Liver (tissue), 9 donors: ENCODE data around the gene ABHD12B. TPM values are rescaled to one million over a fixed set of nuclear protein-coding genes. Genes with fewer than 3 reads are reported as not detected.

Source experiments
- DNase-seq: peaks from one replicate; pipeline ENCODE4 v3.0.0-alpha.2; 2017; ENCODE audit warnings: low spot score
- H3K27ac ChIP-seq, 2 donors: one replicate each; pipeline ENCODE4 v1.7.0; 2013; ENCODE audit warnings: inconsistent platforms in 2 of 2, low read length in 2 of 2, control low read depth in 1 of 2, low read depth in 1 of 2, mild to moderate bottlenecking in 1 of 2
- H3K27me3 ChIP-seq, 4 donors: one replicate each; pipeline versions ENCODE4 v1.6.1 to v1.7.0; 2013; ENCODE audit warnings: low read length in 3 of 4, inconsistent platforms in 1 of 4, mild to moderate bottlenecking in 1 of 4, moderate library complexity in 1 of 4; ENCODE audit not compliant: control insufficient read depth in 4 of 4, insufficient read depth in 4 of 4
- H3K36me3 ChIP-seq, 4 donors: one replicate each; pipeline versions ENCODE4 v1.6.1 to v1.7.0; 2013; ENCODE audit warnings: low read length in 3 of 4, mild to moderate bottlenecking in 3 of 4, low read depth in 1 of 4, moderate library complexity in 1 of 4; ENCODE audit not compliant: control insufficient read depth in 4 of 4, insufficient read depth in 3 of 4
- H3K4me1 ChIP-seq, 4 donors: one replicate each; pipeline versions ENCODE4 v1.6.1 to v1.7.0; 2013; ENCODE audit warnings: low read length in 3 of 4, mild to moderate bottlenecking in 3 of 4, moderate library complexity in 1 of 4; ENCODE audit not compliant: control insufficient read depth in 4 of 4, insufficient read depth in 4 of 4
- H3K4me3 ChIP-seq, 3 donors: one replicate each; pipeline versions ENCODE4 v1.6.1 to v1.7.0; 2013; ENCODE audit warnings: low read length in 3 of 3, control low read depth in 1 of 3, low read depth in 1 of 3, mild to moderate bottlenecking in 1 of 3
- H3K9ac ChIP-seq, 2 donors: one replicate each; pipeline ENCODE4 v1.7.0; 2013; ENCODE audit warnings: low read length in 2 of 2, mild to moderate bottlenecking in 2 of 2, moderate library complexity in 2 of 2, control low read depth in 1 of 2, low read depth in 1 of 2
- H3K9me3 ChIP-seq, 4 donors: one replicate each; pipeline versions ENCODE4 v1.6.1 to v1.7.0; 2013; ENCODE audit warnings: low read length in 3 of 4; ENCODE audit not compliant: control insufficient read depth in 4 of 4
- ATF3 ChIP-seq: IDR thresholded peaks from 2 replicates; pipeline ENCODE4 v1.6.1; 2016; ENCODE audit warnings: antibody characterized with exemption
- CTCF ChIP-seq: fragments of 150-350 bp; IDR thresholded peaks from 2 replicates; pipeline ENCODE4 v1.5.1; 2017; ENCODE audit warnings: improper control_type of control experiment, low read depth, low read length; ENCODE audit not compliant: missing input control
- EGR1 ChIP-seq, 2 donors: IDR thresholded peaks; 2 replicates each; pipeline ENCODE4 v1.6.1; 2016 to 2018; ENCODE audit warnings: antibody characterized with exemption in 2 of 2, low read depth in 2 of 2
- FOXA1 ChIP-seq: IDR thresholded peaks from 2 replicates; pipeline ENCODE4 v1.6.1; 2016; ENCODE audit warnings: antibody characterized with exemption
- FOXA2 ChIP-seq: IDR thresholded peaks from 2 replicates; pipeline ENCODE4 v1.6.1; 2016; ENCODE audit warnings: antibody characterized with exemption
- GABPA ChIP-seq, 2 donors: IDR thresholded peaks in 1 of 2; conservative IDR thresholded peaks in 1 of 2; 2 replicates each; pipeline ENCODE4 v1.6.1; 2016; ENCODE audit warnings: antibody characterized with exemption in 2 of 2, mild to moderate bottlenecking in 1 of 2, moderate library complexity in 1 of 2
- HNF4A ChIP-seq, 2 donors: conservative IDR thresholded peaks; 2 replicates each; pipeline ENCODE4 v1.6.1; 2016; ENCODE audit warnings: antibody characterized with exemption in 2 of 2, mild to moderate bottlenecking in 2 of 2
- HNF4G ChIP-seq: IDR thresholded peaks from 2 replicates; pipeline ENCODE4 v1.6.1; 2016; ENCODE audit warnings: antibody characterized with exemption
- JUND ChIP-seq, 2 donors: IDR thresholded peaks; 2 replicates each; pipeline ENCODE4 v1.6.1; 2016; ENCODE audit warnings: antibody characterized with exemption in 2 of 2
- NR2F2 ChIP-seq: IDR thresholded peaks from 2 replicates; pipeline ENCODE4 v1.6.1; 2016; ENCODE audit warnings: antibody characterized with exemption
- RAD21 ChIP-seq, 2 donors: IDR thresholded peaks; 2 replicates each; pipeline ENCODE4 v1.6.1; 2016; ENCODE audit warnings: antibody characterized with exemption in 2 of 2, mild to moderate bottlenecking in 2 of 2
- REST ChIP-seq: IDR thresholded peaks from 2 replicates; pipeline ENCODE4 v1.6.1; 2016; ENCODE audit warnings: antibody characterized with exemption, mild to moderate bottlenecking
- RXRA ChIP-seq, 2 donors: IDR thresholded peaks; 2 replicates each; pipeline ENCODE4 v1.6.1; 2017 to 2018; ENCODE audit warnings: antibody characterized with exemption in 2 of 2, mild to moderate bottlenecking in 1 of 2
- SP1 ChIP-seq: IDR thresholded peaks from 2 replicates; pipeline ENCODE4 v1.6.1; 2018; ENCODE audit warnings: antibody characterized with exemption, mild to moderate bottlenecking
- TAF1 ChIP-seq: conservative IDR thresholded peaks from 2 replicates; pipeline ENCODE4 v1.6.1; 2016; ENCODE audit warnings: antibody characterized with exemption, mild to moderate bottlenecking
- YY1 ChIP-seq: IDR thresholded peaks from 2 replicates; pipeline ENCODE4 v1.6.1; 2016; ENCODE audit warnings: antibody characterized with exemption, mild to moderate bottlenecking
- WGBS: extraction: QIAGEN DNeasy Blood & Tissue Kit; methylation state at CpG from one replicate; pipeline ENCODE4 v1.1.7; 2013; 5-methylcytosine and 5-hydroxymethylcytosine counted together
- polyA plus RNA-seq, 2 donors: library from polyadenylated mRNA; stranded (reverse) in 1 of 2; unstranded in 1 of 2; fragments of 200-250 nt in 1 of 2; fragments of >200 nt in 1 of 2; fragmentation: Nextera tagmentation in 1 of 2; extraction: Ambion mirVana in 1 of 2; gene quantifications; one replicate each; pipeline versions ENCODE4 v1.2.1 to v1.2.3, GENCODE V29; 2013 to 2015
- total RNA-seq, 2 donors: library from RNA; depleted of rRNA; stranded (reverse); fragments of >200 nt; gene quantifications; one replicate each; pipeline ENCODE4 v1.2.3, GENCODE V29; 2014
- TF ChIP-seq, protein P1 (sequence below): IDR thresholded peaks from 2 replicates; pipeline ENCODE4 v1.6.1; 2016; ENCODE audit warnings: antibody characterized with exemption
- TF ChIP-seq, protein P2 (sequence below): IDR thresholded peaks from 2 replicates; pipeline ENCODE4 v1.6.1; 2016; ENCODE audit warnings: antibody characterized with exemption
- donor health status: healthy.
- donor health status: healthy.
- donor health status: healthy.
- donor health status: healthy.
- donor health status: healthy.

The ABHD12B gene
- total and polyA plus RNA-seq, 4 donors, result 0.09 to 0.58 TPM; not detected in 2

DNA sequence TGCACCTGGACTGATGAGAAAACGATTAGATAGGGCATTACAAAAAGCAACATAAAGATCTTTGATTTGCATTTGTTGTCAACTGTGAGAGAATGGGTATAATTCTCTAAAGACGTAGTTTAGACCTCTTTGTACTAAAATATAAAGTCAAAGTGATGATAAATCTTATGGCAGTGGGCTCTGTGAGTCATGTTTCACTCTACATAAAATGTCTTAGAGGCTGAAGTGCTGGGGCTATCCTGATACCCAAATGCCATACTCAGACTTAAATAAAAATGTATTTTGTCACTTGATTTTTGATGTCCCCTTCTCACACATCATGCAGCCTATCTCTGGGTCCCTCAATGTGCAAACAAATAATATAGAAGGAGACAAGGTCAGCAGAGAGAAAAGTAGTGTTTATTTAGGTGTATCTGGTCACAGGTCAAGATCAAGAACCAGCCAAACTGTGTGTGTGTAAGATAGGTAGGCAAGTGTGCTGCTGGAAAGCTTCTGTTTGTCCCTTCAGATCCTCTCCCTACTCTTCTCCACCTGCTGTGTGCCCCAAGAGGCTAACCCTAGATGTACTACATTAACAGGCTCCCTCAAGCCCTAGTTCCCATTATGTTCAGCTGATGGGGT lies 33.9 kb upstream of the ABHD12B start:
- H3K27me3 ChIP-seq, result no peaks in the 10 kb centered on the region
- no peak overlapping the region for H3K9ac ChIP-seq
- no peak overlapping the region for H3K27ac ChIP-seq
- no peak for DNase-seq
- H3K36me3 ChIP-seq, result no peaks in the 10 kb centered on the region
- 88% methylated on average over 2 of the region's 2 CpGs for whole genome bisulfite sequencing
- H3K4me1 ChIP-seq, result peaks cover 0 to 9% (median 0%) of the 10 kb centered on the region in 4 donors
- no peak overlapping the region for H3K4me3 ChIP-seq
- TF ChIP-seq HNF4G, result no peak
- no peaks in the 10 kb centered on the region for H3K9me3 ChIP-seq

GRCh38 chr14:50839048-50839447 lies 32.8 kb upstream of the ABHD12B start:
- Histone ChIP-seq H3K36me3 (no peaks in the 10 kb centered on the region), H3K4me1 (peaks cover 0 to 5% (median 0%) of the 10 kb centered on the region in 4 donors), H3K9me3 (no peaks in the 10 kb centered on the region), H3K27me3 (no peaks in the 10 kb centered on the region), H3K4me3 (no peak overlapping the region), H3K9ac (no peak overlapping the region), H3K27ac (no peak overlapping the region)
- WGBS, result 48% methylated on average over 1 of the region's 1 CpG
- no peak for DNase-seq
- TF ChIP-seq GABPA (IDR thresholded peaks at IDR 0.05 in 1 of 2, conservative IDR thresholded peaks at IDR 0.05 in 1 of 2) (no peak), RAD21 (IDR thresholded peaks at IDR 0.05) (no peak), HNF4G (no peak), HNF4A (conservative IDR thresholded peaks at IDR 0.05) (no peak), REST (no peak), EGR1 (IDR thresholded peaks at IDR 0.05; ENCODE audit: low read depth in 2 of 2) (no peak), NR2F2 (no peak), FOXA2 (no peak), CTCF (no peak), JUND (IDR thresholded peaks at IDR 0.05) (no peak), TAF1 (no peak), RXRA (IDR thresholded peaks at IDR 0.05) (no peak), FOXA1 (no peak), SP1 (no peak), ATF3 (no peak), YY1 (no peak)
- TF ChIP-seq, protein P1, sequence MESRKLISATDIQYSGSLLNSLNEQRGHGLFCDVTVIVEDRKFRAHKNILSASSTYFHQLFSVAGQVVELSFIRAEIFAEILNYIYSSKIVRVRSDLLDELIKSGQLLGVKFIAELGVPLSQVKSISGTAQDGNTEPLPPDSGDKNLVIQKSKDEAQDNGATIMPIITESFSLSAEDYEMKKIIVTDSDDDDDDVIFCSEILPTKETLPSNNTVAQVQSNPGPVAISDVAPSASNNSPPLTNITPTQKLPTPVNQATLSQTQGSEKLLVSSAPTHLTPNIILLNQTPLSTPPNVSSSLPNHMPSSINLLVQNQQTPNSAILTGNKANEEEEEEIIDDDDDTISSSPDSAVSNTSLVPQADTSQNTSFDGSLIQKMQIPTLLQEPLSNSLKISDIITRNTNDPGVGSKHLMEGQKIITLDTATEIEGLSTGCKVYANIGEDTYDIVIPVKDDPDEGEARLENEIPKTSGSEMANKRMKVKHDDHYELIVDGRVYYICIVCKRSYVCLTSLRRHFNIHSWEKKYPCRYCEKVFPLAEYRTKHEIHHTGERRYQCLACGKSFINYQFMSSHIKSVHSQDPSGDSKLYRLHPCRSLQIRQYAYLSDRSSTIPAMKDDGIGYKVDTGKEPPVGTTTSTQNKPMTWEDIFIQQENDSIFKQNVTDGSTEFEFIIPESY, result no peak
- TF ChIP-seq, protein P2, sequence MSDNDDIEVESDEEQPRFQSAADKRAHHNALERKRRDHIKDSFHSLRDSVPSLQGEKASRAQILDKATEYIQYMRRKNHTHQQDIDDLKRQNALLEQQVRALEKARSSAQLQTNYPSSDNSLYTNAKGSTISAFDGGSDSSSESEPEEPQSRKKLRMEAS, result no peak
